Activated effector memory CD4-positive, alpha-beta T cell treated with anti-CD3 and anti-CD28 coated beads, Interleukin-2, amount 50 U/mL, for 16 hours (primary cell): ENCODE measurements around the gene SORBS1.

Experiments used
- DNase-seq: peaks from one replicate; pipeline ENCODE4 v3.0.0-alpha.2; 2020

Gene SORBS1

GRCh38 chr10:95511314-95511713, 49.9 kb downstream of the SORBS1 start:
- DNase-seq = no peak

- no peak for DNase-seq
Observed at GRCh38 chr10:95509251-95509650, 51.9 kb downstream of the SORBS1 start.

GRCh38 chr10:95508730-95509129, 52.4 kb downstream of the SORBS1 start:
- no peak for DNase-seq

GRCh38 chr10:95506056-95506737, 55.0 kb downstream of the SORBS1 start:
- no peak for DNase-seq

GRCh38 chr10:95505641-95506040, 55.5 kb downstream of the SORBS1 start:
- DNase-seq = no peak

- DNase-seq = no peak
Observed at GRCh38 chr10:95505084-95505610, 56.0 kb downstream of the SORBS1 start.

- DNase-seq = no peak
Observed at GRCh38 chr10:95504246-95504691, 56.9 kb downstream of the SORBS1 start.

- DNase-seq = no peak
Observed at GRCh38 chr10:95503526-95503925, 57.6 kb downstream of the SORBS1 start.

- DNase-seq = no peak
Observed at GRCh38 chr10:95503001-95503400, 58.2 kb downstream of the SORBS1 start.

GRCh38 chr10:95502377-95502776, 58.8 kb downstream of the SORBS1 start:
- DNase-seq = no peak

- DNase-seq = no peak
Observed at GRCh38 chr10:95501203-95502094, 59.7 kb downstream of the SORBS1 start.

- no peak for DNase-seq
Observed at GRCh38 chr10:95500649-95501048, 60.5 kb downstream of the SORBS1 start.

- DNase-seq = no peak
Observed at GRCh38 chr10:95500097-95500496, 61.1 kb downstream of the SORBS1 start.

- no peak for DNase-seq
Observed at GRCh38 chr10:95499482-95499989, 61.6 kb downstream of the SORBS1 start.

GRCh38 chr10:95496951-95497350, 64.2 kb downstream of the SORBS1 start:
- no peak for DNase-seq

- no peak for DNase-seq
Observed at GRCh38 chr10:95496246-95496911, 64.8 kb downstream of the SORBS1 start.

- DNase-seq = no peak
Observed at GRCh38 chr10:95493862-95494261, 67.3 kb downstream of the SORBS1 start.

GRCh38 chr10:95487994-95488393, 73.2 kb downstream of the SORBS1 start:
- no peak for DNase-seq

- no peak for DNase-seq
Observed at GRCh38 chr10:95485056-95485844, 75.9 kb downstream of the SORBS1 start.

- no peak for DNase-seq
Observed at GRCh38 chr10:95482501-95483233, 78.5 kb downstream of the SORBS1 start.

- DNase-seq = no peak
Observed at GRCh38 chr10:95480901-95481491, 80.2 kb downstream of the SORBS1 start.
